Nephron progenitor cell (in vitro differentiated cells): Measurements from ENCODE around the gene PAGR1.
"Not testable (repeated sequence)": the region's sequence is repeated elsewhere in the genome, so short reads cannot be mapped to it uniquely, and the experiment has no call there.

Source experiments
- DNase-seq: peaks from one replicate; pipeline ENCODE4 v3.0.0; 2021
- H3K27ac Mint-ChIP-seq: 2 replicates; pipeline ENCODE4 v1.8.0; 2021; ENCODE audit warnings: mild to moderate bottlenecking, moderate library complexity, mixed read lengths
- H3K27me3 Mint-ChIP-seq: 2 replicates; pipeline ENCODE4 v1.8.0; 2021; ENCODE audit warnings: mild to moderate bottlenecking, low read depth, mixed read lengths; ENCODE audit not compliant: poor library complexity
- H3K36me3 Mint-ChIP-seq: 2 replicates; pipeline ENCODE4 v1.8.0; 2021; ENCODE audit warnings: low read depth, mixed read lengths
- H3K4me1 Mint-ChIP-seq: 2 replicates; pipeline ENCODE4 v1.8.0; 2021; ENCODE audit warnings: mixed read lengths
- H3K4me3 Mint-ChIP-seq: 2 replicates; pipeline ENCODE4 v1.8.0; 2021; ENCODE audit warnings: mild to moderate bottlenecking, moderate library complexity, mixed read lengths
- H3K9me3 Mint-ChIP-seq: 2 replicates; pipeline ENCODE4 v1.8.0; 2021; ENCODE audit warnings: mild to moderate bottlenecking, moderate library complexity, mixed read lengths
- TF ChIP-seq, protein P1 (sequence below): fragments of 200-600 bp; sonication (generic); IDR thresholded peaks from 2 replicates; pipeline ENCODE4 v1.5.0; 2021; ENCODE audit warnings: antibody characterized with exemption

The PAGR1 gene

DNA sequence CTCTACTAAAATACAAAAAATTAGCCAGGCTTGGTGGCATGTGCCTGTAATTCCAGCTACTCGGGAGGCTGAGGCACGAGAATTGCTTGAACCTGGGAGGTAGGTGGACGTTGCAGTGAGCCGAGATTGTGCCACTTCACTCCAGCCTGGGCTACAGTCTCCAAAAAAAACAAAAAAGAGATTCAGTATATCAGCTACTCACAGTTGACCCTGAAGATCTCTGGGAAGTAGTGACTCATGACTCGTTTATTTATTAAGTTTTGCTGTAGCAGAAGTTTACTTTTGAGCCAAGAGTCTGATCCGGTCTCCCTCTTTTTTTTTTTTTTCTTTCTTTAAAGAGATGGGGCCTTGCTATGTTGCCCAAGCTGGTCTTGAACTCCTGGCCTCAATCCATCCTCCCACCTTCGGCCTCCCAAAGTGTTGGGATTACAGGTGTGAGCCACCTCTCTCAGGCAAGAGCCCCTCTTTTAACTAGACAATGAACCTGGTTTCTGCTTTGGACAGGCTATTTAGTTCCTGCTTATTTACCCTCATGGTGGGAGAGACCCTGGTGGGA is 8.7 kb downstream of the PAGR1 start:
- Mint-ChIP-seq H3K4me3 (no peak overlapping the region), H3K9me3 (no peaks in the 10 kb centered on the region), H3K36me3 (peaks cover 3% of the 10 kb centered on the region), H3K27me3 (peaks cover 3% of the 10 kb centered on the region), H3K4me1 (peaks cover 34% of the 10 kb centered on the region), H3K27ac (peak overlapping the region; percentile 33)
- TF ChIP-seq, protein P1, sequence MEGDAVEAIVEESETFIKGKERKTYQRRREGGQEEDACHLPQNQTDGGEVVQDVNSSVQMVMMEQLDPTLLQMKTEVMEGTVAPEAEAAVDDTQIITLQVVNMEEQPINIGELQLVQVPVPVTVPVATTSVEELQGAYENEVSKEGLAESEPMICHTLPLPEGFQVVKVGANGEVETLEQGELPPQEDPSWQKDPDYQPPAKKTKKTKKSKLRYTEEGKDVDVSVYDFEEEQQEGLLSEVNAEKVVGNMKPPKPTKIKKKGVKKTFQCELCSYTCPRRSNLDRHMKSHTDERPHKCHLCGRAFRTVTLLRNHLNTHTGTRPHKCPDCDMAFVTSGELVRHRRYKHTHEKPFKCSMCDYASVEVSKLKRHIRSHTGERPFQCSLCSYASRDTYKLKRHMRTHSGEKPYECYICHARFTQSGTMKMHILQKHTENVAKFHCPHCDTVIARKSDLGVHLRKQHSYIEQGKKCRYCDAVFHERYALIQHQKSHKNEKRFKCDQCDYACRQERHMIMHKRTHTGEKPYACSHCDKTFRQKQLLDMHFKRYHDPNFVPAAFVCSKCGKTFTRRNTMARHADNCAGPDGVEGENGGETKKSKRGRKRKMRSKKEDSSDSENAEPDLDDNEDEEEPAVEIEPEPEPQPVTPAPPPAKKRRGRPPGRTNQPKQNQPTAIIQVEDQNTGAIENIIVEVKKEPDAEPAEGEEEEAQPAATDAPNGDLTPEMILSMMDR: no peak
- no peak for DNase-seq

DNA sequence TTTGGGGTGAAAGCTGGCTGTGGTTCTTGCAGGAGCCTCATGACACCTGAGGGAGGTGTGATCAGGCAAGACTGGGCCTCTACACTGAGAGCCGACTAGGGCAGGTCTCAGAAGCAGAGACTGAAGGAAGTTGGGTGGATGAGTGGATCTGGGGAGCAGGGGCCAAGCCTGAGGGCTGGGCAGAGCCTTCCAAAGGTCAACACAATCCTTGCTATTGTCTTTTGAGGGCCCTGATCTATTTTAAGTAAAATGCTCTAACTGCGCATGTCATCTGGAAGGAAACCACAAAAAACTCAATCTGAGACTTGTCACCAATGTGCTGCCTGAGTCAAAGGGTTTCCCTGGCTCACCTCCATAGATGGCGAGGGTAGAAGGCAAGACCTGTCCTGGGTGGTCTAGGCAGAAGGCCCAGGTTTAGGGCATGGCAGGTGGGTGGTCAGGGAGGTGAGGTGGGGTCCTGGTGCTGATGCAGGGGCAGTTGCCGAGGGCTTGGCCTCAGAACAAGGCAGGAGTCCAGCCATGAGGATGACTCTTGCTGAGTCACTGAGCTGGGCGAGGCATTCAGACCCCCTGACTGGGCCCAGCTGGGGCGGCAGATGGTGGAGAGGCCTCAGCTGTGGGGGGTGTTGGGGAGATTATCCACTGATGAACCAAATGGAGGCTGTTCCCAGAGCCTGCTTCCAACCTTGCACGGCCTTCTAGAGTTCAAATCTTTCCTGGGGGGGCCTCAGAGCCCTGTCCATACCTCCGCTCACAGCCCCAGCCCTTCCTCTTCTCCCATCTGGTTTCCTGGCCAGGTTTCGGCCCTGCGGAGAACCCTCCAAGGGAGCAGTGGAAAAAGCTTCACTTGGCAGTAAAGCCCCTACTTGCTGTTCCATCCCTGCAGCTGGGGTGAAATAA is 9.4 kb downstream of the PAGR1 start:
- H3K27me3 Mint-ChIP-seq: peaks cover 3% of the 10 kb centered on the region
- peak overlapping the region; percentile 33 for H3K27ac Mint-ChIP-seq
- H3K4me1 Mint-ChIP-seq: peaks cover 26% of the 10 kb centered on the region
- H3K4me3 Mint-ChIP-seq: no peak overlapping the region
- H3K36me3 Mint-ChIP-seq: no peaks in the 10 kb centered on the region
- H3K9me3 Mint-ChIP-seq: no peaks in the 10 kb centered on the region
- TF ChIP-seq, protein P1: no peak
- DNase-seq: no peak

DNA sequence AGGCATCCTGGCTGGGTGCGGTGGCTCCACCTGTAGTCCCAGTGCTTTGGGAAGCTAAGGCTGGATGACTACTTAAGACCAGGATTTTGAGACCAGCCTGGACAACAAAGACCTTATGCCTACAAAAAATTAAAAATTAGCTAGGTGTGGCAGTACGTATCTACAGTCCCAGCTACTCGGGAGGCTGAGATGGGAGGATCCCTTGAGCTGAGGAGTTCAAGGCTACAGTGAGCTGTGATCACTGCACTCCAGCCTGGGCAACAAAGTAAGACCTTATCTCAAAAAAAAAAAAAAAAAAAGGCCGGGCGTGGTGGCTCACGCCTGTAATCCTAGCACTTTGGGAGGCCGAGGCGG is 10.4 kb downstream of the PAGR1 start:
- Mint-ChIP-seq H3K9me3 (no peaks in the 10 kb centered on the region), H3K27ac (no peak overlapping the region), H3K4me3 (no peak overlapping the region), H3K4me1 (peaks cover 19% of the 10 kb centered on the region), H3K36me3 (no peaks in the 10 kb centered on the region), H3K27me3 (peaks cover 3% of the 10 kb centered on the region)
- TF ChIP-seq, protein P1: no peak
- DNase-seq: no peak

DNA sequence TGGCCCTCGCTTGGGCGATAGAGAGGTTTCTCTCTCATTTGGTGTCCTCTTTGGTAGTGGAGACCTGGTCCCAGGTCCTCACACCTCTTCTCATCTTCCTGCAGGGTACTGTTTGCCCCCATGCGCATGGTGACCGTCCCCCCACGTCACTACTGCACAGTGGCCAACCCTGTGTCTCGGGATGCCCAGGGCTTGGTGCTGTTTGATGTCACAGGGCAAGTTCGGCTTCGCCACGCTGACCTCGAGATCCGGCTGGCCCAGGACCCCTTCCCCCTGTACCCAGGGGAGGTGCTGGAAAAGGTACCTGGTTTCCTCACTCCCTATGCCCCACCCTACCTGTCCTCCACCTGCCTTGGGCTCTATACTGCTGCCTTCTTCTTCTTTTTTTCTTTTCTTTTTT is 14.8 kb downstream of the PAGR1 start:
- H3K9me3 Mint-ChIP-seq: no peaks in the 10 kb centered on the region
- no peak overlapping the region for H3K27ac Mint-ChIP-seq
- H3K4me3 Mint-ChIP-seq: no peak overlapping the region
- peaks cover 2% of the 10 kb centered on the region for H3K27me3 Mint-ChIP-seq
- no peaks in the 10 kb centered on the region for H3K36me3 Mint-ChIP-seq
- TF ChIP-seq, protein P1: no peak
- peaks cover 4% of the 10 kb centered on the region for H3K4me1 Mint-ChIP-seq
- DNase-seq: no peak

DNA sequence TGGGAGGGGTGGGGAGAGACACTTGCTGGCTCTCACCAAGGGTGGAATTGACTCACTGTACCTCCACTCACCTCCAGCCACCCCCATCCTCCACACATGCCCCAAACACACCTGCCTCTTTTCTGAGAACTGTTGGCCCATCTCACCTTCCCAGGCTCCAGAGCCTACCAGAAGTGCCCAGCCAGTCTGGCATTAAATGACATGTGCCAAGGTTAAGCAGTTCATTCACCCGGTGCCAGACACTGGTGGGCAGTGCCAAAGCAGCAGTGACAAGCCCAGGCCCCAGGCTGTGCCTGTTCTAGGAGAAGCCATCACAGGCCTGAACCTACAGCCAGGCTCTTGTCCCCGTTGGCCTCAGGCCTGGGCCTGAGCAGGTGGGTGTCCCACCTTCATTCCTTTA is 15.5 kb downstream of the PAGR1 start:
- DNase-seq: no peak
- TF ChIP-seq, protein P1: no peak
- Mint-ChIP-seq H3K9me3 (no peaks in the 10 kb centered on the region), H3K27ac (no peak overlapping the region), H3K4me1 (peaks cover 7% of the 10 kb centered on the region), H3K27me3 (peaks cover 2% of the 10 kb centered on the region), H3K36me3 (no peaks in the 10 kb centered on the region), H3K4me3 (no peak overlapping the region)

DNA sequence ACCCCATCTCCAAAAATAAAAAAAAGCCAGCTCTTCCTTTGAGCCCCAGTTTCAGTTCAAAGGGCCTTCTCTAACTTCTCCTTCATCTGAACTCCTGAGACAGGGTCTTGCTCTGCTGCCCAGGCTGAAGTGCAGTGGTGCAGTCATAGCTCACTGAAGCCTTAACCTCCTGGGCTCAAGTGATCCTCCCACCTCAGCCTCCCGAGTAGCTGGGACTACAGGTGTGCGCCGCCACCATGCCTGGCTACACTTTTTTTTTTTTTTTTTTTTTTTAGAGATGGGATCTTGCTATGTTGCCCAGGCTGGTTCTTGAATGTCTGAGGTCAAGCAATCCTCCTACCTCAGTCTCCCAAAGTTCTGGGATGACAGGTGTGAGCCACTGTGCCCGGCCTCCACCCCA is 17.3 kb downstream of the PAGR1 start:
- not testable (repeated sequence) for H3K27me3 Mint-ChIP-seq, H3K9me3 Mint-ChIP-seq, H3K36me3 Mint-ChIP-seq

More for the DNA sequence above, 17.3 kb downstream of the PAGR1 start:
- H3K4me1 Mint-ChIP-seq, H3K27ac Mint-ChIP-seq, H3K4me3 Mint-ChIP-seq, DNase-seq: not testable (repeated sequence)
